ENCODE results near the gene XIRP2. TPM values are rescaled to one million over a fixed set of nuclear protein-coding genes. Genes with fewer than 3 reads are reported as not detected.

XIRP2 gene
- total and polyA plus RNA-seq, 2 of the 4 experiments (the other 2 are of a cell fraction): 0.05 to 0.18 TPM

DNA sequence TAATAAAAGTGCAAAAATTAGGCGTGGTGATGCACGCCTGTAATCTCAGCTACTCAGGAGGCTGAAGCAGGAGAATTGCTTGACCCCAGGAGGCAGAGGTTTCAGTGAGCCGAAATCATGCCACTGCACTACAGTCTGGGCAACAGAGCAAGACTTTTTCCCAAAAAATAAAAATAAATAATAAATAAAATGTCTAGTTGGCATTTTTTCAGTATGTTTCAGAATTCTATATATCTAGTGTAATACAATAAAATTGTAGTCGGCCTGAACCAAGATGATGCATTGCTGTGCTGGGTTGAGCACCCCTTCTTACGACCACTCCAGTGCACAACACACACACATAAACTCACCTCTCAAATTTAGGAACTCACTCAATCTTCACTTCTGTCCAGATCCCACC is 108.2 kb downstream of the XIRP2 start:
- Histone ChIP-seq H3K14ac (replicated peaks; ENCODE audit: low read depth, low read length) (no peak overlapping the region), H3K9ac (ENCODE audit: low read depth, low read length) (no peak overlapping the region), H2BK5ac (ENCODE audit: low read depth, low read length, poor library complexity, severe bottlenecking) (no peak overlapping the region), H2AFZ (replicated peaks; ENCODE audit: low read length, poor library complexity) (no peak overlapping the region), H3K4me2 (ENCODE audit: low read depth, low read length) (no peak overlapping the region), H2BK20ac (ENCODE audit: low read depth, low read length) (no peak overlapping the region), H3K4ac (ENCODE audit: low read depth, low read length) (no peak overlapping the region), H3K56ac (ENCODE audit: extremely low read depth, insufficient read depth, low read length) (no peak overlapping the region), H4K91ac (ENCODE audit: insufficient read depth, low read depth, low read length) (no peak overlapping the region), H3K79me1 (ENCODE audit: low read depth in 1 of 2, low read length in 2 of 2) (no peaks in the 10 kb centered on the region), H3K9me1 (ENCODE audit: insufficient read depth, low read length) (no peaks in the 10 kb centered on the region), H3K36me3 (ENCODE audit: control insufficient read depth, insufficient read depth, low read length) (no peaks in the 10 kb centered on the region), H3K18ac (ENCODE audit: low read depth, low read length) (no peak overlapping the region), H2BK15ac (ENCODE audit: low read depth, low read length) (no peak overlapping the region), H3K27me3 (ENCODE audit: control insufficient read depth, insufficient read depth, low read length) (no peaks in the 10 kb centered on the region), H4K5ac (ENCODE audit: low read depth, low read length) (no peak overlapping the region), H3K23ac (ENCODE audit: low read depth, low read length) (no peak overlapping the region), H2AK9ac (replicated peaks; ENCODE audit: low read depth, low read length, poor library complexity) (no peak overlapping the region), H2AK5ac (ENCODE audit: low read depth, low read length) (no peak overlapping the region), H2BK120ac (ENCODE audit: low read depth, low read length) (no peak overlapping the region), H4K20me1 (ENCODE audit: insufficient read depth, low read length) (no peaks in the 10 kb centered on the region), H3K27ac (ENCODE audit: insufficient read depth, low read length) (no peak overlapping the region), H4K8ac (ENCODE audit: low read depth in 2 of 2, low read length in 2 of 2) (no peak overlapping the region), H3K4me3 (ENCODE audit: insufficient read depth, low read depth, low read length) (no peak overlapping the region), H3K4me1 (ENCODE audit: control insufficient read depth, insufficient read depth, low read length) (no peaks in the 10 kb centered on the region), H3K9me3 (ENCODE audit: control insufficient read depth, insufficient read depth, low read length) (no peaks in the 10 kb centered on the region)
- dilution Hi-C loops (cut with HindIII; ENCODE audit: low sequenced_read_pairs, unreplicated experiment): no loop called here
- no TSS peak for BruUV-seq (replicated peaks)
- ChIA-PET POLR2A (ENCODE audit: unreplicated experiment) (no interaction called here), CTCF (no interaction called here)
- ATAC-seq (ENCODE audit: low read depth): no peak
- TF ChIP-seq MAFK (IDR thresholded peaks at IDR 0.05; ENCODE audit: low read depth, low read length): peak; percentile 48; the same call in 1 of the 2 replicates
- TF ChIP-seq MAZ (IDR thresholded peaks at IDR 0.05; ENCODE audit: borderline replicate concordance, low read depth, low read length): no peak
- intact Hi-C loops (cut with micrococcal nuclease): no loop called here
- no peak for DNase-seq
- in situ Hi-C loops (cut with MboI; ENCODE audit: low sequenced_read_pairs): no loop called here
- WGBS, 2 experiments (ENCODE audit: extremely low coverage in 2 of 2, insufficient read length in 1 of 2): no CpG with 5 or more reads among the region's 5 CpGs
